Measurements from ENCODE around the gene RPL37. TPM values are rescaled to one million over a fixed set of nuclear protein-coding genes. Genes with fewer than 3 reads are reported as not detected.

RPL37 gene
- total and polyA plus RNA-seq, 8 donors, result 87.9 to 2,879 (median 1,228) TPM

DNA sequence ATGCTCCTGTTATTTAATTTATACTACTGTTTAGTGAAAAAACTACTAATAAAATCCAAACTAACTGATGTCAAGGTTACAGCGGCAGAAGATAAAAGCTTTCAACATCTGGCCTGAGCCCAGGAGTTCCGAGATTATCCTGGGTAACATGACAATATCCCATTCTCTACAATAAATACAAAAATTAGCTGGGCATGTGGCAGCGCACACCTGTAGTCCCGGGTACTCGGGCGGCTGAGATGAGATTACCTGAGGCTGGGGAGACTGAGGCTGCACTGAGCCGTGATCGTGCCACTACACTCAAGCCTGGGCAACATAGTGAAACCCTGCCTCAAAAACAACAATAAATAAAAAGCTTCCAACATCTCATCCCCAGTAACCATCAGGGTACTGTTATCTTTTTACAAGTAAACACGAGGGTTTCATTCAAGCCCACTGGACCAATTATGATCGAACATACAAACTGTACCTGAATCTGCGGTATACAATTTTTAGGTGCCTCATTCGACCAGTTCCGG, 1.3 kb downstream of the RPL37 start:
- peaks cover 43 to 55% (median 54%) of the 10 kb centered on the region in 4 donors for H3K36me3 ChIP-seq
- no peak for DNase-seq
- H3K4me1 ChIP-seq, result peaks cover 12 to 42% (median 33%) of the 10 kb centered on the region in 4 donors
- peak overlapping the region; percentile 53 to 99 (median 97) for H3K27ac ChIP-seq
- 15 to 35% (median 21%) methylated on average over 13 of the region's 13 CpGs for WGBS, 5 donors
- intact Hi-C loops (cut with DNase I; ENCODE audit: low total_unique reads), result loop anchor here (10.0 kb wide), 1 partner anchor 79 kb away; the partner anchor contains the start of gene TTC33
- no peaks in the 10 kb centered on the region for H3K9me3 ChIP-seq
- TF ChIP-seq, protein P1, sequence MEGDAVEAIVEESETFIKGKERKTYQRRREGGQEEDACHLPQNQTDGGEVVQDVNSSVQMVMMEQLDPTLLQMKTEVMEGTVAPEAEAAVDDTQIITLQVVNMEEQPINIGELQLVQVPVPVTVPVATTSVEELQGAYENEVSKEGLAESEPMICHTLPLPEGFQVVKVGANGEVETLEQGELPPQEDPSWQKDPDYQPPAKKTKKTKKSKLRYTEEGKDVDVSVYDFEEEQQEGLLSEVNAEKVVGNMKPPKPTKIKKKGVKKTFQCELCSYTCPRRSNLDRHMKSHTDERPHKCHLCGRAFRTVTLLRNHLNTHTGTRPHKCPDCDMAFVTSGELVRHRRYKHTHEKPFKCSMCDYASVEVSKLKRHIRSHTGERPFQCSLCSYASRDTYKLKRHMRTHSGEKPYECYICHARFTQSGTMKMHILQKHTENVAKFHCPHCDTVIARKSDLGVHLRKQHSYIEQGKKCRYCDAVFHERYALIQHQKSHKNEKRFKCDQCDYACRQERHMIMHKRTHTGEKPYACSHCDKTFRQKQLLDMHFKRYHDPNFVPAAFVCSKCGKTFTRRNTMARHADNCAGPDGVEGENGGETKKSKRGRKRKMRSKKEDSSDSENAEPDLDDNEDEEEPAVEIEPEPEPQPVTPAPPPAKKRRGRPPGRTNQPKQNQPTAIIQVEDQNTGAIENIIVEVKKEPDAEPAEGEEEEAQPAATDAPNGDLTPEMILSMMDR (IDR thresholded peaks at IDR 0.05), result no peak
- TF ChIP-seq POLR2AphosphoS5 (IDR thresholded peaks at IDR 0.05) (no peak), EP300 (IDR thresholded peaks at IDR 0.05) (no peak), POLR2A (IDR thresholded peaks at IDR 0.05) (no peak)
- peak overlapping the region; percentile 62 to 88 (median 75) for H3K4me3 ChIP-seq
- H3K27me3 ChIP-seq, result no peaks in the 10 kb centered on the region

DNA sequence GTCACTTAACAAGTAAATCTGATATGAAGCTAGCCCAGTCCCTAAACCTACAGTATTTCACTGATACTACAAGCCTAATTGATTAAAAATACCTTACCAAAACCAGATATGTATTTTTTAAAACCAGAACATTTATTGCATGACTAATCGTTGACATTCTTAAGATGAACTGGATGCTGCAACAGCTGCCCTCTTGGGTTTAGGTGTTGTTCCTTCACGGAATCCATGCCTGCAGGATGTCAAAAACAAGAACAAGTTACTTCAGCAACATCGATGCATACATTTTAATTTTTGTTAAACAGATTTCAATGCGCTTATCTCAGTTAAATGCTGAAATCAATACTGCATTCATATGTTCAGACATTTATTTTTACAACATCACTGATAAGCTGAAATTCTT, 2.7 kb downstream of the RPL37 start:
- Histone ChIP-seq H3K4me3 (peak overlapping the region in 2 of 4 donors; percentile 74 to 88), H3K4me1 (peaks cover 12 to 46% (median 34%) of the 10 kb centered on the region in 4 donors), H3K36me3 (peaks cover 52 to 69% (median 68%) of the 10 kb centered on the region in 4 donors), H3K27ac (peak overlapping the region in 2 of 5 donors; percentile 15 to 32), H3K27me3 (no peaks in the 10 kb centered on the region), H3K9me3 (no peaks in the 10 kb centered on the region)
- WGBS, 5 donors, result 58 to 69% (median 59%) methylated on average over 4 of the region's 4 CpGs
- intact Hi-C loops (cut with DNase I; ENCODE audit: low total_unique reads), result loop anchor here (10.0 kb wide), 1 partner anchor 78 kb away; the partner anchor contains the start of gene TTC33
- no peak for DNase-seq
- TF ChIP-seq, protein P1 (IDR thresholded peaks at IDR 0.05), result no peak
- TF ChIP-seq EP300 (IDR thresholded peaks at IDR 0.05) (no peak), POLR2A (IDR thresholded peaks at IDR 0.05) (no peak)

DNA sequence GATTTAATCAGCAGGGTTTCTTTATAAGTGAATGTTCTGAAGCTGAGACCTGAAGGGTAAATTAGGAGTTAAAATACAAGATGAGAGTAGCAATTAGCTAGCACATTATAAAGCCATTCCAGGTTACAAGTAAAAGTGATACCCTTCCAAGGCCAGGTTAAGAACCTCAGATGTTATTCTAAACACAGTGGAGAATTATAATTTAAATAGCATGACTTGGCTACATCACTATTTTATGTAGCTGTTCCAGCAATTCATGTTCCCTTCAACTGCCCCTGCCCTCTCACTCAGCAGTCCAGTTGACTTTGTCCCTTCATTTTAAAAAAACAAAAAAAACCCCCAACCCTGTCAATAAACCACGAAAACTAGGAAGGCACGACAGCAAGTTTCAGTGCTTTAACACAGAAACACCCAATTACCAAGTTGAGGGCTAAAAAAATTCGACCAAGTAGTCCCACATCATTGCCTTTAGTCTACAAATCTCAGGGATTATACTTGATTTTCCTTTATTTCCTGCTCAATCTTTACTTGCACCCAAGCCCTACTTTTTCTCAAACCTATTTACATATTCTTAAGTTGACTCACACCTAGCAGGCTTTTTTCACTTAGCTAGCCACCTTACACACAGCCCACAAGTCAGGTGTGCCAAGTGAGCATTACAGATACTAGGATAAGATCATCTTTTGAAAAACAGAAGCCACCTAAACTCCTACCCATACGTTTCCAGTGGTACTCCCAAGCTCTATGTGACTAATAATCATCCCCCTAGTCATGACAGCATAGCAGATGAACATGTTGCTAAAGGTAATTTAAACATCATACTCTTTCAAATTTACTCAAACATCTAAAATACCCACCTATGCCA, 3.4 kb downstream of the RPL37 start:
- Histone ChIP-seq H3K27ac (peak overlapping the region in 1 of 5 donors; percentile 32), H3K9me3 (no peaks in the 10 kb centered on the region), H3K4me1 (peaks cover 12 to 46% (median 34%) of the 10 kb centered on the region in 4 donors), H3K27me3 (no peaks in the 10 kb centered on the region), H3K4me3 (peak overlapping the region in 1 of 4 donors; percentile 74), H3K36me3 (peaks cover 58 to 77% (median 76%) of the 10 kb centered on the region in 4 donors)
- no peak for DNase-seq
- intact Hi-C loops (cut with DNase I; ENCODE audit: low total_unique reads), result loop anchor here (10.0 kb wide), 1 partner anchor 77 kb away; the partner anchor contains the start of gene TTC33
- TF ChIP-seq EP300 (IDR thresholded peaks at IDR 0.05), result no peak
- TF ChIP-seq POLR2A (IDR thresholded peaks at IDR 0.05), result no peak
- TF ChIP-seq, protein P1 (IDR thresholded peaks at IDR 0.05), result no peak
- 56 to 78% (median 64%) methylated on average over 4 of the region's 4 CpGs for WGBS, 5 donors

DNA sequence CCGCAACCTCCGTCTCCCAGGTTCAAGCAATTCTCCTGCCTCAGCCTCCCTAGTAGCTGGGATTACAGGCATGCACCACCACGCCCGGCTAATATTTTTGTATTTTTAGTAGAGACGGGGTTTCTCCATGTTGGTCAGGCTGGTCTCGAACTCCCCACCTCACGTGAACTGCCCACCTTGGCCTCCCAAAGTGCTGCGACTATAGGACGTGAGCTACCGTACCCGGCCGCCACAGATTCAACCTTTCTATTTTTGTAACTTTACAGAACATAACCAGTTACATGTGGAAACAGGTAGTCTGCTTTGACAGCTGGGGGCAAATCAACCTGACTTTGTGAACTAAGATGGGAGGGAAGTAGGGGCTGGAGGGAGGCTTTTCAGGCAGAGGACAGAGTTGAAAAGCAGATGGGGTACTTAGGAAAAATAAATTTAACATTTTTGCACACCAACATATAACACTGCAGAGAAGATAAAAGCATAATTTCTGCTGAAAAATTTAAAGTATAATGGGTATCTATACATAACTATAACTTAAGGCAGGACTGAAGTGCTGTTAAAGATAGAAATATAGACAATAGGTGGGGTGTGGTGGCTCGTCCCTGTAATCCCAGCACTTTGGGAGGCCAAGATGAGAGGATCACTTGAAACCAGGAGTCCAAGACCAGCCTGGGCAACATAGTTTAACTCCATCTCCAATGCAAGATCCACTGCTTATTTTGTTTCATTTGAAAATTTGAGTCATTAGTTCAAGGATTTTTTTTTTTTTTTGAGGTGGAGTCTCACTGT, 5.1 kb downstream of the RPL37 start:
- TF ChIP-seq EP300 (IDR thresholded peaks at IDR 0.05), result no peak
- TF ChIP-seq, protein P1 (IDR thresholded peaks at IDR 0.05), result no peak
- no peak for TF ChIP-seq POLR2A (IDR thresholded peaks at IDR 0.05)
- TF ChIP-seq POLR2AphosphoS5 (IDR thresholded peaks at IDR 0.05), result no peak
- no peaks in the 10 kb centered on the region for H3K27me3 ChIP-seq
- WGBS, 5 donors, result 90 to 96% (median 94%) methylated on average over 13 of the region's 13 CpGs
- no peak for DNase-seq
- peaks cover 58 to 93% (median 87%) of the 10 kb centered on the region in 4 donors for H3K36me3 ChIP-seq
- no peaks in the 10 kb centered on the region for H3K9me3 ChIP-seq
- peaks cover 12 to 33% (median 27%) of the 10 kb centered on the region in 4 donors for H3K4me1 ChIP-seq
- no peak overlapping the region for H3K27ac ChIP-seq
- no peak overlapping the region for H3K4me3 ChIP-seq
- intact Hi-C loops (cut with DNase I; ENCODE audit: low total_unique reads), result loop anchor here (10.0 kb wide), 1 partner anchor 75 kb away; the partner anchor contains the start of gene TTC33
